DOHH2 (cell line): ENCODE data around the gene CRELD2.
A peak's percentile ranks its signal among the peaks of the same experiment; 100 is the strongest.

Experiments
- H3F3A ChIP-seq: fragments of 200-600 bp; sonication (generic), shearing (Covaris generic); 2 replicates; pipeline ENCODE4 v1.6.0; 2016; ENCODE audit warnings: antibody characterized with exemption, mild to moderate bottlenecking; ENCODE audit not compliant: control insufficient read depth, insufficient read depth
- H3K27ac ChIP-seq: fragments of 200-600 bp; sonication (generic); 2 replicates; pipeline ENCODE4 v1.5.1; 2014; ENCODE audit warnings: low read depth, mild to moderate bottlenecking, low read length, moderate library complexity
- H3K27me3 ChIP-seq: fragments of 200-600 bp; sonication (generic); 2 replicates; pipeline ENCODE4 v1.6.1; 2014; ENCODE audit warnings: mild to moderate bottlenecking, low read length, mixed read lengths; ENCODE audit not compliant: control insufficient read depth
- H3K36me3 ChIP-seq: fragments of 200-600 bp; sonication (generic); 2 replicates; pipeline ENCODE4 v1.6.1; 2014; ENCODE audit warnings: mild to moderate bottlenecking, low read length, moderate library complexity, mixed read lengths; ENCODE audit not compliant: control insufficient read depth
- H3K4me1 ChIP-seq: fragments of 200-600 bp; sonication (generic); 2 replicates; pipeline ENCODE4 v1.6.1; 2014; ENCODE audit warnings: mild to moderate bottlenecking, low read length, mixed read lengths; ENCODE audit not compliant: control insufficient read depth
- H3K4me2 ChIP-seq: fragments of 200-600 bp; sonication (generic); 2 replicates; pipeline ENCODE4 v1.6.0; 2014; ENCODE audit warnings: mild to moderate bottlenecking, low read length, moderate library complexity
- H3K4me3 ChIP-seq: fragments of 200-600 bp; sonication (generic); 2 replicates; pipeline ENCODE4 v1.5.1; 2014; ENCODE audit warnings: mild to moderate bottlenecking, low read length, mixed read lengths
- H3K79me2 ChIP-seq: fragments of 200-600 bp; sonication (generic); 2 replicates; pipeline ENCODE4 v1.6.1; 2014; ENCODE audit warnings: mild to moderate bottlenecking, low read length, mixed read lengths; ENCODE audit not compliant: control insufficient read depth
- H3K9me2 ChIP-seq: fragments of 200-600 bp; sonication (generic); replicated peaks from 2 replicates; pipeline ENCODE4 v1.6.1; 2014; ENCODE audit warnings: mild to moderate bottlenecking, low read length, mixed read lengths; ENCODE audit not compliant: control insufficient read depth
- H3K9me3 ChIP-seq: fragments of 200-600 bp; sonication (generic); 2 replicates; pipeline ENCODE4 v1.6.1; 2014; ENCODE audit warnings: antibody characterized with exemption, low read length, mixed read lengths; ENCODE audit not compliant: control insufficient read depth, insufficient read depth
- H4K20me1 ChIP-seq: fragments of 200-600 bp; sonication (generic); 2 replicates; pipeline ENCODE4 v1.6.0; 2014; ENCODE audit warnings: low read depth, mild to moderate bottlenecking, antibody characterized with exemption, low read length, moderate library complexity; ENCODE audit not compliant: control insufficient read depth, insufficient read depth
- CTCF ChIP-seq: fragments of 200-600 bp; sonication (generic); IDR thresholded peaks from one replicate; pipeline ENCODE4 v1.5.1; 2014; ENCODE audit warnings: antibody characterized with exemption, mild to moderate bottlenecking, low read depth, low read length; ENCODE audit not compliant: poor library complexity, severe bottlenecking
- EZH2phosphoT487 ChIP-seq: fragments of 200-600 bp; sonication (generic); IDR thresholded peaks from 2 replicates; pipeline ENCODE4 v1.6.1; 2017; ENCODE audit warnings: borderline replicate concordance, mild to moderate bottlenecking, antibody characterized with exemption, low read length, moderate library complexity, mixed read lengths

Gene CRELD2

GRCh38 chr22:49963647-49964026 is 45.2 kb downstream of the CRELD2 start:
- Histone ChIP-seq H3K27me3 (no peaks in the 10 kb centered on the region), H4K20me1 (peaks cover 21% of the 10 kb centered on the region), H3K4me1 (peaks cover 58% of the 10 kb centered on the region), H3K27ac (no peak overlapping the region), H3K4me2 (peak overlapping the region; percentile 94), H3K36me3 (peaks cover 40% of the 10 kb centered on the region), H3K9me2 (no peaks in the 10 kb centered on the region), H3K9me3 (no peaks in the 10 kb centered on the region), H3K4me3 (no peak overlapping the region), H3K79me2 (peaks cover 46% of the 10 kb centered on the region), H3F3A (peaks cover 18% of the 10 kb centered on the region)
- TF ChIP-seq CTCF (no peak), EZH2phosphoT487 (no peak)

- Histone ChIP-seq H3K9me2 (no peaks in the 10 kb centered on the region), H3K4me3 (no peak overlapping the region; the same call in 1 of the 2 replicates), H3F3A (peaks cover 18% of the 10 kb centered on the region), H3K79me2 (peaks cover 46% of the 10 kb centered on the region), H3K9me3 (no peaks in the 10 kb centered on the region), H3K4me1 (peaks cover 51% of the 10 kb centered on the region), H3K27me3 (no peaks in the 10 kb centered on the region), H3K4me2 (peak overlapping the region; percentile 94; the same call in 1 of the 2 replicates), H4K20me1 (peaks cover 21% of the 10 kb centered on the region), H3K27ac (no peak overlapping the region), H3K36me3 (peaks cover 40% of the 10 kb centered on the region)
- no peak for TF ChIP-seq EZH2phosphoT487
Observed at GRCh38 chr22:49964136-49965090, 46.0 kb downstream of the CRELD2 start.

GRCh38 chr22:49965091-49966040 is 46.9 kb downstream of the CRELD2 start:
- TF ChIP-seq CTCF, result no peak
- TF ChIP-seq EZH2phosphoT487, result no peak
- H3K4me2 ChIP-seq, result peak overlapping the region; percentile 11; the same call in 1 of the 2 replicates
- no peaks in the 10 kb centered on the region for H3K9me2 ChIP-seq
- peaks cover 41% of the 10 kb centered on the region for H3K79me2 ChIP-seq
- peaks cover 40% of the 10 kb centered on the region for H3K36me3 ChIP-seq
- H3K27me3 ChIP-seq, result no peaks in the 10 kb centered on the region
- H3F3A ChIP-seq, result peaks cover 20% of the 10 kb centered on the region
- no peak overlapping the region; the same call in 1 of the 2 replicates for H3K27ac ChIP-seq
- H3K4me3 ChIP-seq, result no peak overlapping the region
- H4K20me1 ChIP-seq, result peaks cover 21% of the 10 kb centered on the region
- H3K9me3 ChIP-seq, result no peaks in the 10 kb centered on the region
- peaks cover 52% of the 10 kb centered on the region for H3K4me1 ChIP-seq
